NCI-H69 (cell line): Measurements from ENCODE around the gene LRRC45.

Source experiments
- DNase-seq: peaks from one replicate; lab custom pipeline; 2025; lab: John Stamatoyannopoulos, UW

Gene LRRC45

GRCh38 chr17:82020572-82021106 is 2.5 kb upstream of the LRRC45 start:
- DNase-seq = no peak

GRCh38 chr17:82021107-82021899 is 1.8 kb upstream of the LRRC45 start:
- DNase-seq = peak; percentile 59

GRCh38 chr17:82021900-82022309 is 1.2 kb upstream of the LRRC45 start:
- DNase-seq = peak; percentile 44

- no peak for DNase-seq
Observed at GRCh38 chr17:82022310-82022980, 660 bp upstream of the LRRC45 start, which contains the start of gene CENPX. Gene CENPX (minus strand): TSS chr17:82022878. CDS start chr17:82022861, 17 bp downstream.

GRCh38 chr17:82023447-82024241 is 539 bp downstream of the LRRC45 start:
- peak; percentile 69 for DNase-seq

GRCh38 chr17:82024859-82025258 is 1.8 kb downstream of the LRRC45 start:
- DNase-seq = no peak

GRCh38 chr17:82025401-82026107 is 2.4 kb downstream of the LRRC45 start:
- DNase-seq = no peak

GRCh38 chr17:82028246-82028645 is 5.1 kb downstream of the LRRC45 start:
- no peak for DNase-seq

GRCh38 chr17:82028966-82029365 is 5.9 kb downstream of the LRRC45 start:
- DNase-seq = no peak

GRCh38 chr17:82029391-82029790 is 6.3 kb downstream of the LRRC45 start:
- no peak for DNase-seq

GRCh38 chr17:82029990-82030469 is 6.9 kb downstream of the LRRC45 start:
- no peak for DNase-seq

GRCh38 chr17:82030470-82031302 is 7.6 kb downstream of the LRRC45 start:
- DNase-seq = peak; percentile 93

GRCh38 chr17:82031303-82031884 is 8.3 kb downstream of the LRRC45 start, which contains the start of gene RAC3:
Gene RAC3 (plus strand): TSS chr17:82031678. CDS start chr17:82031762, 84 bp downstream.
- DNase-seq = peak; percentile 84

GRCh38 chr17:82031885-82032627 is 9.0 kb downstream of the LRRC45 start:
- peak; percentile 85 for DNase-seq

GRCh38 chr17:82033359-82034085 is 10.4 kb downstream of the LRRC45 start:
- DNase-seq = no peak

- no peak for DNase-seq
Observed at GRCh38 chr17:82034371-82035011, 11.4 kb downstream of the LRRC45 start.

- DNase-seq = no peak
Observed at GRCh38 chr17:82035488-82035887, 12.4 kb downstream of the LRRC45 start.
